ENCODE results near the gene TMEM135. TPM values are rescaled to one million over a fixed set of nuclear protein-coding genes. Genes with fewer than 3 reads are reported as not detected.
"Not testable (repeated sequence)": the region's sequence is repeated elsewhere in the genome, so short reads cannot be mapped to it uniquely, and the experiment has no call there.

The TMEM135 gene
- total RNA-seq, 5 donors from 2014 or later (not counting 1 experiment from before 2014, with no cell fraction given), result 6.3 to 20.8 (median 12.7) TPM

DNA sequence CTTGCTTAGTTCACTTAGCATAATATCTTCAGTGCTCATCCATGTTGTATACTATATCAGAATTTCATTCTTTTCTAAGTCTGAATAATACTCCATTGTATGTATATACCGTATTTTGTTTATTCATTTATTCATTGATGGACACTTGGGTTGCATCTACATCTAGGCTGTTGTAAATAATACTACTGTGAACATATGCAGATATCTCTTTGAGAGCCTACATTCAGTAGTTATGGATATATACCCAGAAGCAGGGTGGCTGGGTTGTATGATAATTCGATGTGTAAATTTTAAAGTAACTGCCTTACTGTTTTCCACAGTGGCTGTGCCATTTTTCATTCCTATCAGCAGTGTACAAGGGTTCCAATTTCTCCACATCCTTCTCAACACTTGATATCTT lies 116.5 kb downstream of the TMEM135 start:
- Mint-ChIP-seq H3K27me3 (no peaks in the 10 kb centered on the region), H3K4me1 (peaks cover 26 to 30% (median 29%) of the 10 kb centered on the region in 3 donors), H3K9me3 (peaks cover 0 to 9% (median 0%) of the 10 kb centered on the region in 3 donors), H3K27ac (no peak overlapping the region), H3K36me3 (peaks cover 10% of the 10 kb centered on the region), H3K4me3 (no peak overlapping the region)
- ChIA-PET CTCF (no interaction called here), POLR2A (no interaction called here)
- H3K4me3 ChIP-seq (ENCODE audit: control insufficient read depth in 1 of 2, extremely low read depth in 1 of 2, low read length in 1 of 2), result no peak overlapping the region
- no peak for ATAC-seq (replicated peaks in 1 of 4)
- no peak for DNase-seq
- no peaks in the 10 kb centered on the region for H3K9me3 ChIP-seq
- WGBS (ENCODE audit: insufficient coverage), result no CpG with 5 or more reads among the region's 2 CpGs
- H3K36me3 ChIP-seq (ENCODE audit: control insufficient read depth in 2 of 2, extremely low read depth in 1 of 2, insufficient read depth in 1 of 2, low read length in 1 of 2), result no peaks in the 10 kb centered on the region
- H3K27me3 ChIP-seq (replicated peaks in 1 of 2; ENCODE audit: control insufficient read depth in 2 of 2, extremely low read depth in 1 of 2, insufficient read depth in 2 of 2, low read length in 1 of 2), result no peaks in the 10 kb centered on the region
- H3K27ac ChIP-seq (ENCODE audit: low read length), result no peak overlapping the region
- H3K4me1 ChIP-seq (ENCODE audit: control insufficient read depth in 1 of 2, extremely low read depth in 1 of 2, insufficient read depth in 2 of 2, low read length in 2 of 2), result peaks cover 0 to 2% of the 10 kb centered on the region in 2 experiments

DNA sequence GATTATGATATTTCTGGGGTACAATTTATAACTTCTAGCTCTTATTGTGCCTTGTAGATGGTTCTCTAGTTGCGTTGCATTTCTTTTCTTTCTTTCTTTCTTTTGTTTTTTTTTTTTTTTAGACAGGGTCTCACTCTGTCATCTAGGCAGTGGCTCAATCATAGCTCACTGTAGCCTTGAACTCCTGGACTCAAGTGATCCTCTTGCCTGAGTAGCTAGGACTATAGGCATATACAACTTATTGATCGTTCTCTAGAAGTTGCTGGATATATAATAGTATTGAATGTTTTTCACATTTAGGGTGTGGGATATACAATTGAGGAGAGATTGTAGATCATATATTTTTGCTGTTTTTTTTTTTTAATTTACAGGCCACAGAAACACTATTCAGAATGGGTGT lies 119.2 kb downstream of the TMEM135 start:
- CTCF ChIA-PET, result no interaction called here
- no peak overlapping the region for H3K27ac ChIP-seq (ENCODE audit: low read length)
- no peaks in the 10 kb centered on the region for H3K27me3 ChIP-seq (replicated peaks in 1 of 2; ENCODE audit: control insufficient read depth in 2 of 2, extremely low read depth in 1 of 2, insufficient read depth in 2 of 2, low read length in 1 of 2)
- no peak overlapping the region for H3K4me3 ChIP-seq (ENCODE audit: control insufficient read depth in 1 of 2, extremely low read depth in 1 of 2, low read length in 1 of 2)
- H3K9me3 Mint-ChIP-seq, result peaks cover 0 to 3% (median 0%) of the 10 kb centered on the region in 3 donors
- POLR2A ChIA-PET, result no interaction called here
- DNase-seq, result no peak
- H3K9me3 ChIP-seq, result no peaks in the 10 kb centered on the region
- no peaks in the 10 kb centered on the region for H3K4me1 ChIP-seq (ENCODE audit: control insufficient read depth in 1 of 2, extremely low read depth in 1 of 2, insufficient read depth in 2 of 2, low read length in 2 of 2)
- no peak for ATAC-seq (replicated peaks in 1 of 4)
- peaks cover 10 to 17% (median 17%) of the 10 kb centered on the region in 3 donors for H3K4me1 Mint-ChIP-seq
- WGBS (ENCODE audit: insufficient coverage), result no CpG with 5 or more reads among the region's 2 CpGs
- H3K36me3 ChIP-seq (ENCODE audit: control insufficient read depth in 2 of 2, extremely low read depth in 1 of 2, insufficient read depth in 1 of 2, low read length in 1 of 2), result no peaks in the 10 kb centered on the region
- H3K36me3 Mint-ChIP-seq, result peaks cover 6% of the 10 kb centered on the region
- no peak overlapping the region for H3K4me3 Mint-ChIP-seq
- no peaks in the 10 kb centered on the region for H3K27me3 Mint-ChIP-seq
- no peak overlapping the region for H3K27ac Mint-ChIP-seq

DNA sequence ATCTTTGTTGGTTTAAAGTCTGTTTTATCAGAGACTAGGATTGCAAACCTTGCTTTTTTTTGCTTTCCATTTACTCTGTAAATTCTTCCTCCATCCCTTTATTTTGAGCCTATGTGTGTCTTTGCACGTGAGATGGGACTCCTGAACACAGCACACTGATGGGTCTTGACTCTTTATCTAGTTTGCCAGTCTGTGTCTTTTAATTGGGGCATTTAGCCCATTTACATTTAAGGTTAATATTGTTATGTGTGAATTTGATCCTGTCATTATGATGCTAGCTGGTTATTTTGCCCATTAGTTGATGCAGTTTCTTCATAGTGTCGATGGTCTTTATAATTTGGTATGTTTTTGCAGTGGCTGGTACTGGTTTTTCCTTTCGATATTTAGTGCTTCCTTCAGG lies 131.3 kb downstream of the TMEM135 start:
- Mint-ChIP-seq H3K9me3 (peaks cover 18 to 44% (median 29%) of the 10 kb centered on the region in 3 donors), H3K4me1 (peaks cover 13 to 26% (median 13%) of the 10 kb centered on the region in 3 donors), H3K36me3 (peaks cover 58% of the 10 kb centered on the region)
- H3K9me3 ChIP-seq; POLR2A ChIA-PET; H3K36me3 ChIP-seq (ENCODE audit: control insufficient read depth in 2 of 2, extremely low read depth in 1 of 2, insufficient read depth in 1 of 2, low read length in 1 of 2); CTCF ChIA-PET; DNase-seq; H3K4me3 ChIP-seq (ENCODE audit: control insufficient read depth in 1 of 2, extremely low read depth in 1 of 2, low read length in 1 of 2); ATAC-seq (replicated peaks in 1 of 4); H3K27me3 ChIP-seq (replicated peaks in 1 of 2; ENCODE audit: control insufficient read depth in 2 of 2, extremely low read depth in 1 of 2, insufficient read depth in 2 of 2, low read length in 1 of 2); H3K27ac ChIP-seq (ENCODE audit: low read length); H3K27ac Mint-ChIP-seq; H3K27me3 Mint-ChIP-seq; H3K4me1 ChIP-seq (ENCODE audit: control insufficient read depth in 1 of 2, extremely low read depth in 1 of 2, insufficient read depth in 2 of 2, low read length in 2 of 2); H3K4me3 Mint-ChIP-seq: not testable (repeated sequence)
- 100% methylated on average over 1 of the region's 3 CpGs for WGBS (ENCODE audit: insufficient coverage)

DNA sequence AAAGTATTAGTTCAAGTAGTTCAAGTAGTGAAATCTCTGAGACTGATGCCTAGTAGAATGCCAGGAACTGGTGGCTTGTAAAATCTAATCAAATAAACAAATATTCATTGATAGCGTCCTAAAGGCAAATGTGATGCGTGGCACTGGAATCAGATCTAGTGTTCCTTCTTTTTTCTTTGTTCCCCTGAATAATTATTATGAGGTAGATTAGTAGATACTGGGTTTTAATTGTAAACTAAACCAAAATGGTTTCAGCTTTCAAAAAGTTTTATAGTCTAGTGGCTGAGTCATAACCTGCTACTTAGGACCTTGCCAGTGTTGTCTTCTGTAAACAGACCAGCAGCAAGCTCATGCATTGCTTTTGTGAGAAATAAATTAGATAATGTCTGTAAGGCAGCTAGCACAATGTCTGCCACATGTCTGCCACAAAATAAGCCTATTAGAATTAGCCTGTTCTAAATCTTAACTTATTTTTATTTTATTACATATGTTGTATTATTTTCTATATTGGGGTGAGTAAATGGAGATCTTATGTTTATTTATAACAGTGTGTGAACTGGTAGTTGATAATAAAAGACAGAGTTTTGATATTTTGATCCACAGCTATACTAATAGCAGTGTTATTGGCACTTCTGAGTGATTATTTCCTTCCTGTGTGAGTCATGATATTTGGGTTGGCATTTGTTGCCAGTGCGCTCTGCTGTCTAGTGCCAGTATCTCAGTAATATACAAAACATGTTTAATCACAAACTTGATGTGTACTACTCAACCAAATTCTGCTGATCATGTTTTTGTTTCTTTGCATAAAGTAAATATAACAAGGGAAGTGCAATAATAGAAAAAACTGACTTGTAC lies 135.7 kb downstream of the TMEM135 start:
- Histone ChIP-seq H3K27me3 (replicated peaks in 1 of 2; ENCODE audit: control insufficient read depth in 2 of 2, extremely low read depth in 1 of 2, insufficient read depth in 2 of 2, low read length in 1 of 2) (no peaks in the 10 kb centered on the region), H3K36me3 (ENCODE audit: control insufficient read depth in 2 of 2, extremely low read depth in 1 of 2, insufficient read depth in 1 of 2, low read length in 1 of 2) (no peaks in the 10 kb centered on the region), H3K4me1 (ENCODE audit: control insufficient read depth in 1 of 2, extremely low read depth in 1 of 2, insufficient read depth in 2 of 2, low read length in 2 of 2) (no peaks in the 10 kb centered on the region), H3K27ac (ENCODE audit: low read length) (no peak overlapping the region), H3K9me3 (no peaks in the 10 kb centered on the region), H3K4me3 (ENCODE audit: control insufficient read depth in 1 of 2, extremely low read depth in 1 of 2, low read length in 1 of 2) (no peak overlapping the region)
- DNase-seq (no peak), ATAC-seq (replicated peaks in 1 of 4) (peak in 1 of 4 experiments; percentile 63)
- Mint-ChIP-seq H3K27me3 (no peaks in the 10 kb centered on the region), H3K36me3 (peaks cover 54% of the 10 kb centered on the region), H3K9me3 (peaks cover 7 to 25% (median 18%) of the 10 kb centered on the region in 3 donors), H3K27ac (no peak overlapping the region), H3K4me3 (no peak overlapping the region), H3K4me1 (peaks cover 10 to 16% (median 12%) of the 10 kb centered on the region in 3 donors)
- ChIA-PET CTCF (no interaction called here), POLR2A (no interaction called here)
- no CpG with 5 or more reads among the region's 3 CpGs for WGBS (ENCODE audit: insufficient coverage)

DNA sequence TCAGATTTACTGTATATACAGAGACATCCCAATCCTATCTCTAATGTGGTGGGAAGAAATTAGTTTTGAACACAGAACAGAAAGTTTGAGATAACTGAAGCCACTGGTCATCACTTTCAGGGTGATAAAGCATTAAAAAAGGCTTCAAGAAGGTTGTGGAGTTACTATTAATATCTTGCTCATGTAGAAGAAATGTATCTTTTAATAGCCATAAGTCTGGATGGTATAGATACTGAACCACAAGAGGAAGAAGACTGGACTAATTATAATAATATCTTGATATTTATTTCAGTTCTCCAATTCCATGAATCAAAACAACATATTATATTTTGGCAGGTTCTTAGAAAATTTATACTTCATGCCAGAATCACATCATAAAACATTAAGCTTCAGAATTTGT lies 137.1 kb downstream of the TMEM135 start:
- Mint-ChIP-seq H3K9me3 (peaks cover 0 to 10% (median 7%) of the 10 kb centered on the region in 3 donors), H3K4me1 (peaks cover 10 to 16% (median 11%) of the 10 kb centered on the region in 3 donors), H3K4me3 (no peak overlapping the region), H3K27ac (no peak overlapping the region), H3K27me3 (no peaks in the 10 kb centered on the region), H3K36me3 (peaks cover 57% of the 10 kb centered on the region)
- ATAC-seq (replicated peaks in 1 of 4), result no peak
- ChIA-PET POLR2A (interaction anchor here in 1 of 2 donors (0.7 kb wide), 1 partner anchor 16 kb away, joined by 3 read pairs; no protein-coding TSS in a partner anchor), CTCF (interaction anchor here in 1 of 2 donors (0.6 kb wide), 1 partner anchor 175 kb away, joined by 3 read pairs; no protein-coding TSS in a partner anchor)
- H3K27me3 ChIP-seq (replicated peaks in 1 of 2; ENCODE audit: control insufficient read depth in 2 of 2, extremely low read depth in 1 of 2, insufficient read depth in 2 of 2, low read length in 1 of 2), result no peaks in the 10 kb centered on the region
- H3K4me1 ChIP-seq (ENCODE audit: control insufficient read depth in 1 of 2, extremely low read depth in 1 of 2, insufficient read depth in 2 of 2, low read length in 2 of 2), result no peaks in the 10 kb centered on the region
- no peak overlapping the region for H3K27ac ChIP-seq (ENCODE audit: low read length)
- H3K36me3 ChIP-seq (ENCODE audit: control insufficient read depth in 2 of 2, extremely low read depth in 1 of 2, insufficient read depth in 1 of 2, low read length in 1 of 2), result no peaks in the 10 kb centered on the region
- no peaks in the 10 kb centered on the region for H3K9me3 ChIP-seq
- DNase-seq, result no peak
- H3K4me3 ChIP-seq (ENCODE audit: control insufficient read depth in 1 of 2, extremely low read depth in 1 of 2, low read length in 1 of 2), result no peak overlapping the region

DNA sequence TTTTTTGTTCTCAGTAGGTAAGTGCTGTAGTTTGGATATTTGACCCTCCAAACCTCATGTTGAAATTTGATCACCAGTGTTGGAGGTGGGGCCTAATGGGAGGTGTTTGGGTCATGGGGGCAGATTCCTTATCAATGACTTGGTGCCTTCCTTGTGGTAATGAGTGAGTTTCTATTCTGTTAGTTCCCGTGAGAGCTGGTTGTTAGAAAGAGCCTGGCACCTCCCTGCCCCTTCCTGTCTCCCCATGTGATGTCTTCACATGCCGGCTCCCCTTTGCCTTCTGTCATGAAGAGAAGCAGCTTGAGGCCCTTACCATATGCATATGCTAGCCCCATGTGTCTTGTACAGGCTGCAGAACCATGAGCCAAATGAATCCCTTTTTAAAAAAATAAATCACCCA lies 138.3 kb downstream of the TMEM135 start:
- H3K9me3 Mint-ChIP-seq, result peaks cover 0 to 5% (median 4%) of the 10 kb centered on the region in 3 donors
- Histone ChIP-seq H3K36me3 (ENCODE audit: control insufficient read depth in 2 of 2, extremely low read depth in 1 of 2, insufficient read depth in 1 of 2, low read length in 1 of 2) (no peaks in the 10 kb centered on the region), H3K4me1 (ENCODE audit: control insufficient read depth in 1 of 2, extremely low read depth in 1 of 2, insufficient read depth in 2 of 2, low read length in 2 of 2) (no peaks in the 10 kb centered on the region), H3K27ac (ENCODE audit: low read length) (no peak overlapping the region), H3K9me3 (no peaks in the 10 kb centered on the region), H3K4me3 (ENCODE audit: control insufficient read depth in 1 of 2, extremely low read depth in 1 of 2, low read length in 1 of 2) (no peak overlapping the region), H3K27me3 (replicated peaks in 1 of 2; ENCODE audit: control insufficient read depth in 2 of 2, extremely low read depth in 1 of 2, insufficient read depth in 2 of 2, low read length in 1 of 2) (no peaks in the 10 kb centered on the region)
- 83% methylated on average over 1 of the region's 2 CpGs for WGBS (ENCODE audit: insufficient coverage)
- DNase-seq, result no peak
- no peaks in the 10 kb centered on the region for H3K27me3 Mint-ChIP-seq
- ChIA-PET POLR2A (no interaction called here), CTCF (no interaction called here)
- peaks cover 56% of the 10 kb centered on the region for H3K36me3 Mint-ChIP-seq
- no peak overlapping the region for H3K4me3 Mint-ChIP-seq
- no peak overlapping the region for H3K27ac Mint-ChIP-seq
- no peak for ATAC-seq (replicated peaks in 1 of 4)
- peaks cover 9 to 12% (median 11%) of the 10 kb centered on the region in 3 donors for H3K4me1 Mint-ChIP-seq

Measured in T-cell (primary cell).